ENCODE measurements around the gene PTGFRN.

Gene PTGFRN

DNA sequence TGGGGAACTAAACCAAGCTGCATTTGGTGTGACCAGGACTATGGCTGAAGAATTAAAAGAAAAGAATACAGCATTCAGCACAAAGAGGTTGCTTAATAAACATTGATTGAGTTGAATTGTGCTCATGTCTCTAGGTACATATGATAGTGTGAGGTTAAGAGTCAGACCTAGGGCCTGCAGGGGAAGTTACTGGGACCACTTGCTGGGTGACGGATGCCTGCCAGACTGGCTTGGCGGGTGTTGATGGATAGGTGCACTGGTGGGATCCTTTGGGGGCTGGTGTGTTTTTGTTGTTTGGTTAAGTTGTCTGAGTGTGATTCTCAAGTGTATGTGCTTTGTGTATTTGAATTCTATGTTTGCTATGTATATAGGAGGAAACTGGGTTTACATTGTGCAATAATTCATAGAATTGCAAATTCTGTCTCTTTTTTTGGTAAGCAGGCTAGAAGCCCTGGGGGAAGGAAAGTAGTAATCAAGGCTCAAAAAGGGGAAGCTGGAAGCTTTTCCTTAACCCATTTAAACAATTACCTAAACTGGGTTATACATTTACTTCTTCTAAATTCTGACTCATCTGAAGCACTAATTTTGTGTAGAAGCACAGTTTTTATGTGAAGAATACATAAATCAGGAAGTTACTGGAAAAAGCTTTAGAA, 93.6 kb downstream of the PTGFRN start:
- H2AFZ ChIP-seq (ENCODE audit: low read length): no peak overlapping the region
- no peaks in the 10 kb centered on the region for H3K79me1 ChIP-seq (ENCODE audit: low read depth, low read length)
- H3K18ac ChIP-seq (ENCODE audit: low read length): no peak overlapping the region
- no peak overlapping the region for H3K23ac ChIP-seq (ENCODE audit: low read depth, low read length, poor library complexity)
- no peak for DNase-seq (ENCODE audit: low spot score)
- H2BK12ac ChIP-seq (ENCODE audit: low read length): no peak overlapping the region
- H3K4me2 ChIP-seq (ENCODE audit: insufficient read depth, low read length, poor library complexity, severe bottlenecking): no peak overlapping the region
- H4K91ac ChIP-seq (ENCODE audit: low read depth, low read length, poor library complexity): no peak overlapping the region
- H2BK5ac ChIP-seq (ENCODE audit: low read length): no peak overlapping the region
- no peak overlapping the region for H3K4me3 ChIP-seq (ENCODE audit: low read length in 2 of 2)
- no peak overlapping the region for H3K27ac ChIP-seq (replicated peaks; ENCODE audit: low read length)
- WGBS, 2 donors (ENCODE audit: extremely low coverage in 2 of 2, insufficient read length in 2 of 2, insufficient replicate concordance in 1 of 2): no CpG with 5 or more reads among the region's 2 CpGs
- H2AK5ac ChIP-seq (ENCODE audit: low read depth, low read length): no peak overlapping the region
- no peak overlapping the region for H3K4ac ChIP-seq (ENCODE audit: low read length)
- H3K36me3 ChIP-seq (replicated peaks in 1 of 2; ENCODE audit: control insufficient read depth in 2 of 2, insufficient read depth in 2 of 2, low read length in 2 of 2): no peaks in the 10 kb centered on the region
- no peaks in the 10 kb centered on the region for H3K27me3 ChIP-seq (ENCODE audit: control insufficient read depth in 3 of 3, insufficient read depth in 3 of 3, low read depth in 1 of 3, low read length in 3 of 3)
- no peak overlapping the region for H2BK15ac ChIP-seq (ENCODE audit: low read length)
- H4K8ac ChIP-seq (ENCODE audit: low read depth, low read length): no peak overlapping the region
- no peaks in the 10 kb centered on the region for H3K9me3 ChIP-seq (replicated peaks in 1 of 2; ENCODE audit: control insufficient read depth in 2 of 2, insufficient read depth in 1 of 2, low read depth in 1 of 2, low read length in 2 of 2)
- no peak overlapping the region for H2BK120ac ChIP-seq (ENCODE audit: low read depth, low read length)
- no peak overlapping the region for H3K9ac ChIP-seq (ENCODE audit: low read depth, low read length, poor library complexity)
- H3K14ac ChIP-seq (ENCODE audit: low read length): no peak overlapping the region
- no peaks in the 10 kb centered on the region for H3K4me1 ChIP-seq (ENCODE audit: control insufficient read depth in 2 of 2, insufficient read depth in 1 of 2, low read depth in 1 of 2, low read length in 2 of 2)

- H3K4me2 ChIP-seq (ENCODE audit: insufficient read depth, low read length, poor library complexity, severe bottlenecking): no peak overlapping the region
- no peak overlapping the region for H3K23ac ChIP-seq (ENCODE audit: low read depth, low read length, poor library complexity)
- no peak overlapping the region for H3K27ac ChIP-seq (replicated peaks; ENCODE audit: low read length)
- H3K18ac ChIP-seq (ENCODE audit: low read length): no peak overlapping the region
- H3K79me1 ChIP-seq (ENCODE audit: low read depth, low read length): no peaks in the 10 kb centered on the region
- no peak overlapping the region for H3K14ac ChIP-seq (ENCODE audit: low read length)
- no peaks in the 10 kb centered on the region for H3K36me3 ChIP-seq (replicated peaks in 1 of 2; ENCODE audit: control insufficient read depth in 2 of 2, insufficient read depth in 2 of 2, low read length in 2 of 2)
- H3K9me3 ChIP-seq (replicated peaks in 1 of 2; ENCODE audit: control insufficient read depth in 2 of 2, insufficient read depth in 1 of 2, low read depth in 1 of 2, low read length in 2 of 2): no peaks in the 10 kb centered on the region
- WGBS, 2 donors (ENCODE audit: extremely low coverage in 2 of 2, insufficient read length in 2 of 2, insufficient replicate concordance in 1 of 2): no CpG with 5 or more reads among the region's 2 CpGs
- H2BK15ac ChIP-seq (ENCODE audit: low read length): no peak overlapping the region
- DNase-seq (ENCODE audit: low spot score): no peak
- H4K8ac ChIP-seq (ENCODE audit: low read depth, low read length): no peak overlapping the region
- no peak overlapping the region for H4K91ac ChIP-seq (ENCODE audit: low read depth, low read length, poor library complexity)
- no peak overlapping the region for H3K4ac ChIP-seq (ENCODE audit: low read length)
- no peak overlapping the region for H2BK12ac ChIP-seq (ENCODE audit: low read length)
- H2AK5ac ChIP-seq (ENCODE audit: low read depth, low read length): no peak overlapping the region
- no peak overlapping the region for H2BK120ac ChIP-seq (ENCODE audit: low read depth, low read length)
- H3K27me3 ChIP-seq (ENCODE audit: control insufficient read depth in 3 of 3, insufficient read depth in 3 of 3, low read depth in 1 of 3, low read length in 3 of 3): no peaks in the 10 kb centered on the region
- no peak overlapping the region for H3K9ac ChIP-seq (ENCODE audit: low read depth, low read length, poor library complexity)
- H2BK5ac ChIP-seq (ENCODE audit: low read length): no peak overlapping the region
- H2AFZ ChIP-seq (ENCODE audit: low read length): no peak overlapping the region
- peaks cover 0 to 6% of the 10 kb centered on the region in 2 donors for H3K4me1 ChIP-seq (ENCODE audit: control insufficient read depth in 2 of 2, insufficient read depth in 1 of 2, low read depth in 1 of 2, low read length in 2 of 2)
- no peak overlapping the region for H3K4me3 ChIP-seq (ENCODE audit: low read length in 2 of 2)
These were observed 98.0 kb downstream of the PTGFRN start for GRCh38 chr1:117007719-117008013.

DNA sequence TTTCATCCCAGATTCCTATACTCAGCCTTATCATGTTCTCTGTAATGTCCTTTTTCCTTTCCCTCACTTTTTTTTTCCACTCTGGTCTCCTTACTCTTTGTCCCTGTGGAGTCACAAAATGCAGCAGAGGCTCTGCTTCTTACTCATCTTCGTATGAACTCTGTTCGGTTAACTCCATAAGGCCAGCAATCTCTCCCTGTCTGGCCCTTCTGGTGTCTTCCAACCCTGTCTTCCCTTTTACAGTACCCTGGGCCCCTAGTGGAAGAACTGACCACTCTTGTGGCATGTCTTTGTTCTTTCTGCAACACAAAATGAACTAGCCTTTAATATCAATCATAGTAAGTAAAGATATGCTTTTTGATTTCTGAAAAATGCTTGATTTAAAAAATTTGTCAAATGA, 98.9 kb downstream of the PTGFRN start:
- no peak overlapping the region for H3K23ac ChIP-seq (ENCODE audit: low read depth, low read length, poor library complexity)
- no peaks in the 10 kb centered on the region for H3K36me3 ChIP-seq (replicated peaks in 1 of 2; ENCODE audit: control insufficient read depth in 2 of 2, insufficient read depth in 2 of 2, low read length in 2 of 2)
- no peaks in the 10 kb centered on the region for H3K79me1 ChIP-seq (ENCODE audit: low read depth, low read length)
- no peak for DNase-seq (ENCODE audit: low spot score)
- no peak overlapping the region for H3K4me3 ChIP-seq (ENCODE audit: low read length in 2 of 2)
- H4K8ac ChIP-seq (ENCODE audit: low read depth, low read length): no peak overlapping the region
- no peak overlapping the region for H3K4me2 ChIP-seq (ENCODE audit: insufficient read depth, low read length, poor library complexity, severe bottlenecking)
- H3K4ac ChIP-seq (ENCODE audit: low read length): no peak overlapping the region
- no peak overlapping the region for H3K14ac ChIP-seq (ENCODE audit: low read length)
- H3K27me3 ChIP-seq (ENCODE audit: control insufficient read depth in 3 of 3, insufficient read depth in 3 of 3, low read depth in 1 of 3, low read length in 3 of 3): no peaks in the 10 kb centered on the region
- H3K4me1 ChIP-seq (ENCODE audit: control insufficient read depth in 2 of 2, insufficient read depth in 1 of 2, low read depth in 1 of 2, low read length in 2 of 2): peaks cover 0 to 6% of the 10 kb centered on the region in 2 donors
- H3K18ac ChIP-seq (ENCODE audit: low read length): no peak overlapping the region
- H2BK15ac ChIP-seq (ENCODE audit: low read length): no peak overlapping the region
- H2BK12ac ChIP-seq (ENCODE audit: low read length): no peak overlapping the region
- H2BK5ac ChIP-seq (ENCODE audit: low read length): no peak overlapping the region
- no peak overlapping the region for H2AK5ac ChIP-seq (ENCODE audit: low read depth, low read length)
- H3K9me3 ChIP-seq (replicated peaks in 1 of 2; ENCODE audit: control insufficient read depth in 2 of 2, insufficient read depth in 1 of 2, low read depth in 1 of 2, low read length in 2 of 2): no peaks in the 10 kb centered on the region
- no CpG with 5 or more reads among the region's 2 CpGs for WGBS, 2 donors (ENCODE audit: extremely low coverage in 2 of 2, insufficient read length in 2 of 2, insufficient replicate concordance in 1 of 2)
- peak overlapping the region; percentile 19 for H2AFZ ChIP-seq (ENCODE audit: low read length)
- no peak overlapping the region for H2BK120ac ChIP-seq (ENCODE audit: low read depth, low read length)
- H3K27ac ChIP-seq (replicated peaks; ENCODE audit: low read length): no peak overlapping the region
- H4K91ac ChIP-seq (ENCODE audit: low read depth, low read length, poor library complexity): no peak overlapping the region
- H3K9ac ChIP-seq (ENCODE audit: low read depth, low read length, poor library complexity): no peak overlapping the region

DNA sequence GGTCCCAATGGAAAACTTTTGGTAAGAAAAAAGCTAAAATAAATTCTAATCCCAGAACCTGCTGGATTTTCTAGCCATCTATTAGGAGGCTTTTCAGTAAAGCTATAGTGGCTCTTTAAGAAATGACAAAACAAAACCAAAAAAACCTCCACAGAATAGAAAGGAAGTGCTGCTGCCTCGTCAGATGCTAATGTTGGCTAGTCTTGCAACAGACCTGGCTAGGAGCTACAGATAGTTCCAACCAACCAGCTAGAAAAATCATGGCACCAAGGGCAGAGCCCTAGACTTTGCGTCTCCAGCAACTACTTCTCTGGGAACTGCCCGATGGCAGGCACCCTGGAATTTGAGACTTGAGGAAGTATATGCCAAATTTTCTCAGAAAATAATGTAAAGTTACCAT, 99.4 kb downstream of the PTGFRN start:
- H3K4ac ChIP-seq (ENCODE audit: low read length): no peak overlapping the region
- peaks cover 0 to 6% of the 10 kb centered on the region in 2 donors for H3K4me1 ChIP-seq (ENCODE audit: control insufficient read depth in 2 of 2, insufficient read depth in 1 of 2, low read depth in 1 of 2, low read length in 2 of 2)
- no peak overlapping the region for H3K4me3 ChIP-seq (ENCODE audit: low read length in 2 of 2)
- H4K8ac ChIP-seq (ENCODE audit: low read depth, low read length): no peak overlapping the region
- H2BK15ac ChIP-seq (ENCODE audit: low read length): no peak overlapping the region
- no peak overlapping the region for H3K9ac ChIP-seq (ENCODE audit: low read depth, low read length, poor library complexity)
- H2BK12ac ChIP-seq (ENCODE audit: low read length): no peak overlapping the region
- H3K23ac ChIP-seq (ENCODE audit: low read depth, low read length, poor library complexity): no peak overlapping the region
- no peak overlapping the region for H3K4me2 ChIP-seq (ENCODE audit: insufficient read depth, low read length, poor library complexity, severe bottlenecking)
- H3K14ac ChIP-seq (ENCODE audit: low read length): no peak overlapping the region
- H2BK5ac ChIP-seq (ENCODE audit: low read length): no peak overlapping the region
- no peak overlapping the region for H2BK120ac ChIP-seq (ENCODE audit: low read depth, low read length)
- no peaks in the 10 kb centered on the region for H3K36me3 ChIP-seq (replicated peaks in 1 of 2; ENCODE audit: control insufficient read depth in 2 of 2, insufficient read depth in 2 of 2, low read length in 2 of 2)
- DNase-seq (ENCODE audit: low spot score): no peak
- no peak overlapping the region for H3K18ac ChIP-seq (ENCODE audit: low read length)
- no peaks in the 10 kb centered on the region for H3K79me1 ChIP-seq (ENCODE audit: low read depth, low read length)
- no CpG with 5 or more reads among the region's 3 CpGs for WGBS, 2 donors (ENCODE audit: extremely low coverage in 2 of 2, insufficient read length in 2 of 2, insufficient replicate concordance in 1 of 2)
- no peak overlapping the region for H2AK5ac ChIP-seq (ENCODE audit: low read depth, low read length)
- no peak overlapping the region for H2AFZ ChIP-seq (ENCODE audit: low read length)
- no peaks in the 10 kb centered on the region for H3K27me3 ChIP-seq (ENCODE audit: control insufficient read depth in 3 of 3, insufficient read depth in 3 of 3, low read depth in 1 of 3, low read length in 3 of 3)
- H3K9me3 ChIP-seq (replicated peaks in 1 of 2; ENCODE audit: control insufficient read depth in 2 of 2, insufficient read depth in 1 of 2, low read depth in 1 of 2, low read length in 2 of 2): no peaks in the 10 kb centered on the region
- H4K91ac ChIP-seq (ENCODE audit: low read depth, low read length, poor library complexity): no peak overlapping the region
- H3K27ac ChIP-seq (replicated peaks; ENCODE audit: low read length): no peak overlapping the region

Measured in neuronal stem cell (in vitro differentiated cells).